Neural crest cell (in vitro differentiated cells): ENCODE measurements around the gene CARM1. TPM values are rescaled to one million over a fixed set of nuclear protein-coding genes. Genes with fewer than 3 reads are reported as not detected.
"Not testable (repeated sequence)": the region's sequence is repeated elsewhere in the genome, so short reads cannot be mapped to it uniquely, and the experiment has no call there.

ENCODE experiments used
- DNase-seq: peaks from one replicate; pipeline ENCODE4 v3.0.0; 2021; ENCODE audit warnings: low read depth, mixed read lengths, low spot score
- H3K27ac Mint-ChIP-seq: one replicate; pipeline ENCODE4 v1.8.0; 2021; ENCODE audit warnings: mild to moderate bottlenecking, mixed read lengths; ENCODE audit not compliant: unreplicated experiment
- H3K27me3 Mint-ChIP-seq: 2 replicates; pipeline ENCODE4 v1.8.0; 2021; ENCODE audit warnings: low read depth, mild to moderate bottlenecking, mixed read lengths
- H3K36me3 Mint-ChIP-seq: 2 replicates; pipeline ENCODE4 v1.8.0; 2021; ENCODE audit warnings: low read depth, mild to moderate bottlenecking, mixed read lengths
- H3K4me1 Mint-ChIP-seq: 2 replicates; pipeline ENCODE4 v1.8.0; 2021; ENCODE audit warnings: mixed read lengths
- H3K4me3 Mint-ChIP-seq: one replicate; pipeline ENCODE4 v1.8.0; 2021; ENCODE audit warnings: mild to moderate bottlenecking, mixed read lengths
- H3K9me3 Mint-ChIP-seq: 2 replicates; pipeline ENCODE4 v1.8.0; 2021; ENCODE audit warnings: mixed read lengths
- total RNA-seq: library from RNA; stranded (reverse); gene quantifications from 2 replicates; pipeline ENCODE4 v1.2.1, GENCODE V29; 2021
- TF ChIP-seq, protein P1 (sequence below): fragments of 200-600 bp; sonication (generic); conservative IDR thresholded peaks from 2 replicates; pipeline ENCODE4 v1.5.0; 2021; ENCODE audit warnings: antibody characterized with exemption, mild to moderate bottlenecking

The CARM1 gene
- total RNA-seq, 1 donor from 2014 or later: 99.6 TPM

DNA sequence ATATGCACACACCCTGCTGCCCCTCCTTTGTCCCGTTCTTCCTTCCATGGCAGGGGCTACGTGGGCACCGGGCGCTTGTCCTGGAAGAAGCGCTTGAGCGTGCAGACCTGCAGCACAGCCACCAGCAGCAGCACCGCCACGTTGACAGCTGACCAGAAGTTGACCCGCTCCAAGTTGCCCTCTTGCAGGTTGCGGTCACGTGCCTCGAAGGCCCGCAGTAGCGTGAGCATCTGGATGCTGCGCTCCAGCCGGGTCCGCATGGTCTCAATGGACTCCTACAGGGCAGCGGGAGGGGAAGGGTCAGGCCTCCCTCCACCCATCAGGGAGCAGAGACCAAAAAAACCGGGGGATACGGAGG, 38.4 kb upstream of the CARM1 start:
- Mint-ChIP-seq H3K27me3 (peaks cover 10% of the 10 kb centered on the region), H3K4me3 (no peak overlapping the region), H3K4me1 (peaks cover 18% of the 10 kb centered on the region), H3K27ac (no peak overlapping the region), H3K36me3 (peaks cover 10% of the 10 kb centered on the region), H3K9me3 (peaks cover 8% of the 10 kb centered on the region)
- DNase-seq: no peak
- TF ChIP-seq, protein P1, sequence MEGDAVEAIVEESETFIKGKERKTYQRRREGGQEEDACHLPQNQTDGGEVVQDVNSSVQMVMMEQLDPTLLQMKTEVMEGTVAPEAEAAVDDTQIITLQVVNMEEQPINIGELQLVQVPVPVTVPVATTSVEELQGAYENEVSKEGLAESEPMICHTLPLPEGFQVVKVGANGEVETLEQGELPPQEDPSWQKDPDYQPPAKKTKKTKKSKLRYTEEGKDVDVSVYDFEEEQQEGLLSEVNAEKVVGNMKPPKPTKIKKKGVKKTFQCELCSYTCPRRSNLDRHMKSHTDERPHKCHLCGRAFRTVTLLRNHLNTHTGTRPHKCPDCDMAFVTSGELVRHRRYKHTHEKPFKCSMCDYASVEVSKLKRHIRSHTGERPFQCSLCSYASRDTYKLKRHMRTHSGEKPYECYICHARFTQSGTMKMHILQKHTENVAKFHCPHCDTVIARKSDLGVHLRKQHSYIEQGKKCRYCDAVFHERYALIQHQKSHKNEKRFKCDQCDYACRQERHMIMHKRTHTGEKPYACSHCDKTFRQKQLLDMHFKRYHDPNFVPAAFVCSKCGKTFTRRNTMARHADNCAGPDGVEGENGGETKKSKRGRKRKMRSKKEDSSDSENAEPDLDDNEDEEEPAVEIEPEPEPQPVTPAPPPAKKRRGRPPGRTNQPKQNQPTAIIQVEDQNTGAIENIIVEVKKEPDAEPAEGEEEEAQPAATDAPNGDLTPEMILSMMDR: no peak

DNA sequence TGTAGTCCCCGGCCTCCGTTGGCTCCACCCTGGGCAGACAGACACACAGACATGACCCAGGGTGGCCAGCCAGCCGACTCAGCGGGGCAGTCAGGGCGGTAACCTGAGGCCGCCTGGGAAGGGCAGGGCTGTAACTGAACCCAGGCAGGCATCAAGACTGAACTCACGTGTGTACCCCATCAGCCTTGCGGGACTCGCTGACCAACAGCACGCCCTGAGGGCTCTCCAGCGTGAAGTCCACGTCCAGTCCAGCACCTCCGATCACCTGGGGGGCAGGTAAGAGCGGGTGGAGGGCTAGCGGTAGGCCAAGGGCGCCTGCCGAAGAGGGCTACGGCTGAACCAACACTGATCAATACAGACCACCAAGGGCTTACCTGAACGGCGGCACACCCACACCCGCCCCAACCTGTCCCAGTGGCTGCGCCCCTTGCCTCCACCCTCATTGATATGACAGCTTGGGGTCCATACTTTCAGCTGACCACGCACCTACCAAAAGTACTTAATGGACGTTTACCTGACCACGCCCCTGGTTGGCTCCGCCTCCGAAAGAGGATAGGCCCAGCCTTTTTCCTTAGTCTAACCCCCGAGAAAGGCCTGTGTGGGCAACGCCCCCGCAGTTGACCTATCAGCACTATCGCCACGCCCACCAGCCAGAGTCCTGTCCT, 36.1 kb upstream of the CARM1 start:
- H3K27ac Mint-ChIP-seq: peak overlapping the region; percentile 100
- H3K4me1 Mint-ChIP-seq: peaks cover 18% of the 10 kb centered on the region
- TF ChIP-seq, protein P1: no peak
- H3K9me3 Mint-ChIP-seq: peaks cover 11% of the 10 kb centered on the region
- H3K36me3 Mint-ChIP-seq: peaks cover 10% of the 10 kb centered on the region
- H3K27me3 Mint-ChIP-seq: peaks cover 19% of the 10 kb centered on the region
- peak overlapping the region; percentile 98 for H3K4me3 Mint-ChIP-seq
- DNase-seq: no peak

DNA sequence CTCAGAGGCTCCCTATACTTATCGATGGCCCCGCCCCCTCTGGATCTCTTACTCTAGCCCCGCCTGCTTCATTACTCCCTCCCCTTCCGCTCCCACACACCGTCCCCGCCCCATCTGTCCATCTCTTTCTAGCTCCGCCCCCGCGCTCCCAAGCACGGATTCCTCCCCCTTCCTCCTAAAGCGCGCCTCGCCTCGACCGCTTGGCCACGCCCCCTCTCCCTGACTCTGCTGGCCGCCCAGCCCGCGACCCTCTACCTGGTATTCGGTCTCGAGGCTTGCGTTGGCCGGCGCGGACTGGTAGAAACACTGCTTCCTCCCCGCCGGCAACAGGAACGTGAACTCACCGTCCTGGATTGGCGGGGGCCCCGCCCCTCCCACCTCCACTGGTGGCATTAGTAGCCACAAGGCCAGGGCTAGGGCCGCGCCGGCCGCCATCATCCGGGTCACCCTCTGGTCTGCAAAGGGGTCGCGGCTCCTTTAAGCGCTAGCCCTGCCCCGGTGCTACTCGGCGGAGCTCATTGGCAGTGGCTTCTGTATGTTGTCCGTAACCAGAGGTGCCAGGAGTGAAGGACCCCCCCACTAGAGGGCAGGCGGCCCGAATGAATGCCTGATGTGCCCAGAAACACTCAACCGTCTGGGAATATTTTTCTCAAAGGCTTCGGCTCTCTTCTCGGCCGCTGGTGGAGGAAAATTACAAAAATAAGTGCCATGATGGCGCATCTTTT, 35.4 kb upstream of the CARM1 start, which contains the start of gene TMED1:
TSS of gene TMED1 (minus strand) at position 459 of the 725 bp plus-strand sequence. CDS start at position 438, 21 bp downstream.
- Mint-ChIP-seq H3K27me3 (peaks cover 19% of the 10 kb centered on the region), H3K9me3 (peaks cover 11% of the 10 kb centered on the region), H3K27ac (peak within 1 kb of the TSS; percentile 100), H3K4me1 (peaks cover 18% of the 10 kb centered on the region), H3K4me3 (peak within 1 kb of the TSS; percentile 98), H3K36me3 (peaks cover 10% of the 10 kb centered on the region)
- TF ChIP-seq, protein P1: peak; percentile 32
- peak; percentile 99 for DNase-seq

DNA sequence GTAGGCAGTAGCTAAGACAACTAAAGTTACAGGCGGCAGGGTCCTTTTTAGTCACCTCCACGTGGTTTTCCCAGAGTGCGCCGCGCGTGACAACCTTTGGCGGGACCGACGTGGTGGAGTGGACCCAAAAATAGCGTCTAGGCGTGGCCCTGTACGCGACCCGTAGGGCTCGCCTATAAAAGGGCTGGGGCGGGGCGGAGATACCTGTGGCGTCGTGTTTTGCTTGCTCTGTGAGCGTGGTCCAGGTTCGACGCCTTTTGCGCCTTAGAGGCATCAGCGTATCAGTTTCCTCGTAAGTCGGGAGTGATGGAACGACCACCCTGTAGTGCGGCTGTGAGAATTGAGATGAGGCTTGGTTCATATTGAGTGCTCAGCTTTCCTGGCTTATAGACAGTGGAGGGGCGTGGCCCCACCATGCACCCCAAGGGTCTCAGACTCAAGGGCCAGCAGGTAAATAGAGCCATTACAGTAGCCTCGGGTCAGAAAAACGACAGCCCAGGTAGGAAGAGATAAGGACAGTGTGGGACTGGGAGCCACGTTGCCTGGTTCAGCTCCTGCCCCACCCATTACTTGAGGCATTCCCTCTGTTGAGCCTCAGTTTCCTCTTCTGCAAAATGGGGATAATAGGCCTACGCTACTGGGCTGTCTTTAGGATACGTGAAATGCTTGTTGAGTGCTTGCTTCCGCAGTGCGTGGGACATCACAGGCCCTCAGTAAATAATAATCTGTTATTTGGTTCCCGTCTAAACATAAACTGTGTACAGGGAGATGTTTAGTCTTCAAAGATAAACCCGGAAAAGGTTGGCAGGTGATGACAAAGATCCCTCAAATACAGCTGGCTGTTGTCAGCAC, 34.6 kb upstream of the CARM1 start:
- DNase-seq: no peak
- peaks cover 11% of the 10 kb centered on the region for H3K9me3 Mint-ChIP-seq

DNA sequence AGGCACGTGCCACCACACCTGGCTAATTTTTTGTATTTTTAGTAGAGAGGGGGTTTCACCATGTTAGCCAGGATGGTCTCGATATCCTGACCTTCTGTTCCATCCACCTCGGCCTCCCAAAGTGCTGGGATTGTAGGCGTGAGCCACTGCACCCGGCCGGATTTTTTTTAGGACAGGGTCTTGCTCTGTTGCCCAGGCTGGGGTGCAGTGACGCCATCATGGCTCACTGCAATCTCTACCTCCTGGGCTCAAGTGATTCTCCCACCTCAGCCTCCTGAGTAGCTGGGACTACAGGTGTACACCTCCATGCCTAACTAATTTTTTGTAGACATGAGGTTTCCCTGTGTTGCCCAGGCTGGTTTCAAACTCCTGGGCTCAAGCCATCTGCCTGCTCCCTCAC, 33.7 kb upstream of the CARM1 start:
- not testable (repeated sequence) for H3K4me3 Mint-ChIP-seq, DNase-seq, H3K27ac Mint-ChIP-seq
- Mint-ChIP-seq H3K9me3 (peaks cover 11% of the 10 kb centered on the region), H3K36me3 (peaks cover 10% of the 10 kb centered on the region), H3K27me3 (peaks cover 19% of the 10 kb centered on the region), H3K4me1 (peaks cover 18% of the 10 kb centered on the region)

More for the DNA sequence above, 34.6 kb upstream of the CARM1 start:
- peaks cover 10% of the 10 kb centered on the region for H3K36me3 Mint-ChIP-seq
- H3K4me1 Mint-ChIP-seq: peaks cover 18% of the 10 kb centered on the region
- H3K4me3 Mint-ChIP-seq: peak overlapping the region; percentile 98
- TF ChIP-seq, protein P1: no peak
- H3K27me3 Mint-ChIP-seq: peaks cover 19% of the 10 kb centered on the region
- H3K27ac Mint-ChIP-seq: peak overlapping the region; percentile 100
